TTC549 (cell line): ENCODE measurements around the gene ACSL3.

Experiments used
- FAIRE-seq: peaks from 2 replicates; lab custom pipeline; 2012; peaks lifted over from hg19 to GRCh38; lab: Jason Lieb, UNC

Gene ACSL3

DNA sequence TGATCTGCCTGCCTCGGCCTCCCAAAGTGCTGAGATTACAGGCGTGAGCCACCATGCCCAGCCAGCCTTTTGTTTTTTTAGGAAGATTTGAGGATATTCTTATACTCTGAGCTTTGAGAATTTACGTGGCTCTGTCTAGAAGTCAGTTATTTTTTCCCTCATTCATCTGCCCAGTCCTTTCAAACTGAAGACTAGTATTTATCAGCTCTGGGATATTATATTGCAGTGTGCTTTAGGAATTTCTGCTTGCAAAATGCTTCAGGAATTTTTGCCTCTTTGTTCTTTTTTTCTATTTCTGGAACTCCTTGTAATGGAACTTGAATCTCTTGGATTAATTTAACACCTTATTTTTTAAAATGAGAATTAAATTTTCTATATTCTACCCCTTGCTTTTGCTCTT, 22.6 kb downstream of the ACSL3 start:
- no peak for FAIRE-seq

DNA sequence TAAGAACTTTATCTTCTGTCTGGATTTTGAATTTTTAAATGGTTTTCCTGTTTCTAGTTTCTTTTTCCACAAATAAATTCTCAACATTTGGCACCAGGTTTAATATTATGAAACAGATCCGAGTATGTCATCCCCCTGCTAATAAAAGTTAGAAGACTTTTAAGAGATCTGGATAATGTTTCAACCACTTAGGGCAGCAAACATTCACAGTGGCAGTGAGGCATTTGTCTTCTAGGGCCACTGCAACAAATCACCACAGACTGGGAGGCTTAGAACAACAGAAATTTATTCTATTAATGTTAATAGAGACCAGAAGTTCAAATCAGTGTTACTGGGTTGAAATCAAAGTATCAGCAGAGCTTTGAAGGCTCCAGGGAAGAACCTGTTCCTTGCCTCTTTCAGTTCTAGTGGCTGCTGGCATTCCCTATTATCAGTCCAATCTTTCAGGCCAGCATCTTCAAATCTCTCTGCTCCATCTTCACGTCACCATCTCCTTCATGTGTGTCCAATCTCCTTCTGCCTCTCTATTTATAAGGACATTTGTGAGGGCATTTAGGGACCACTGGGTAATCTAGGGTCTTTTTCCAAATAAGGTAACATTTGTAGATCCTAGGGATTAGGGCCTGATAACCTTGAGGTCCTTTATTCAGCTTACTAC, 23.4 kb downstream of the ACSL3 start:
- FAIRE-seq: no peak

DNA sequence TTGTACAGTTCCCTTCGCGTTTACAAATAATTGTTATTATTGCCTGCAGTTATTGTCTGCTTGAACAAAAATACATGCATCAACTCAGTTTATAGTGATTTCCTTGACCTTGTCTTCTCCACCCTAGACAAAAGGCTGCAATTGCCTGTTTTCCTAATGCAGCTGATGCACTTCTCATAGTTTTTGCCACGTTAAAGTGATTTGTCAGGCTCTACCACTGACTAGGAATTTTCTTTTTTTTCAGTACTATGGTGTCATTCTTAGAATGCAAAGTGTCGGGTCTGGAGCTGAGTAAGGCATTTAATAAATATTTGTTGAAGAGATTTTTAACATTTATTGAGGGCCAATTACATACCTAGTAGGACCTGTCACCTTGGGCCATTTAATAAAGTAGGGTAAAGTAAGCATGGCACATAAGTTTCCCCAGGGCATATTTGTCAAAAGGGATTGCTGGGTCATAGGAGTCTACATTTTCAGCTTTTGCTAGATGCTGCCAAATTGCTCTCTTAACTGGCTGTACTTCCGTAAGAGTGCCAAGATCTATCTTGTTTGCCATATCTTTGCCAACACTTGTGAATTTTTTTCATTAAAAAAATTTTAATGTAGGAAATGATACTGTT, 24.1 kb downstream of the ACSL3 start:
- FAIRE-seq: no peak

DNA sequence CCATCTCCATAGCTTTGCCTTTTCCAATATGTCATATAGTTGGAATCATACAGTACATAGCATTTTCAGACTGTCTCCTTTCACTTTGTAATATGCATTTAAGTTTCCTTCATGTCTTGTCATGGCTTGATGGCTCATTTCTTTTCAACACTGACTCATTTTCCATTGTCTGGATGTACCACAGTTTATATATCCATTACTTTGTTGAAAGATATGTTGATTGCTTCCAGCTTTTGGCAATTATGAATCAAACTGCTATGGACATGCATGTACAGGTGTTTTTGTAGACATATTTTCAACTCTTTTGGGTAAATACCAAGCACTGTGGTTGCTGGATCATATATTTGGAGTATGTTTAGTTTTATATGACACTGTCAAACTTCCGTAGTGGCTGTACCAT, 26.3 kb downstream of the ACSL3 start:
- FAIRE-seq: no peak

DNA sequence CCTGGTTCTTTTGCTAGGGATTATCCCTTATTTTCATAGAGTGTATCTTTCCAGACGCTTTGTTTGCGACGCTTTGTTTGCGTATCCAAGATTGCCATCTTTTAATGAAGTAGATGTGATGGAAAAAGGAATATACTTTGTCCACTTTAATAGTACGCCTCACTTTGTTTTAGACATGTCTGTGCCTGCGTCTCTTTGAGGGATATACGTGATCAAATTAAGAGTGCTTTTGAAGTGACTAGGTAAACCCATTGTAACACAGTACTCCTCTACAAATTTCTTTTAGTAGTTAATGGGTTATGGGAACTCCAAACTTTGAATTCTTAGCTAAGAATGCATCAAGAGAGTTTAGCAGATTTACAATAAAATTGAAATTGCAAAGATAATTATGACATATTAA, 27.9 kb downstream of the ACSL3 start:
- FAIRE-seq: no peak

DNA sequence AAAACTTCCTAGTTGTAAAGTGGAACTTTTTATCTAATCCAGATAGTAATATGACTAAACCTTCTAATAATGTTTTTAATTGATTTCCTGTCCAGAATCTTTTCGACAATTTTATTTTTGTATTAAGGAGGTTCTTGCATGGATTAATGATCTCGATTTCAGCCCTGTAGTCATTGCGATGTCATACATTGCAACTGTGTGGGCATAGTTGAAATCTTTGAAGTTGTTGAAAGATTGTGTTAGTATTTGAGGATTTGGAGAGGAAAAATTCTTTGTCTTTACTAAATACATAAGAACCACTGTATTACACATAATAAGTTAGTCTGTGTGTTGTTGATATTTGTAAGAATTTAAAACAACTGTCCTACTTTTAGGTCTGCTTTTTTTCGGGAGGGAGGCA, 31.1 kb downstream of the ACSL3 start:
- FAIRE-seq: peak; percentile 40

DNA sequence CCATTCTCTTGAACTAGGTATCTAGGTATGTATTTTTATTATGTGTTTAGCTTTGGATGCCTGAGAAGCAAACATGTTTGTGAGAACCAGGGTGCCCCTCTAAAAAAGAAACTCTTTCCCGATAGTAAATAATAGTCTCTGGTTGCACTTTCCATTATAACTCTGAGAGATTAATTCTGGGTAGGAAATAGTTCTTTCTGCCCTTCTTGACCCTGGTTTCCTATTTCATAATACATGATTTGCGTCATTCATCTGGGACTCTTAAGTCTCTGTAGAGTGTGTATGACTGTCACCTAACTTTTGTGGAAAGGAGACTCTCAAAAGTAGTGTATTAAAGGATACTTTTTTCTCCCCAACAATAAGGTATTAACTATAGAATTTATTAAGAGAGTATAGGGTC, 31.5 kb downstream of the ACSL3 start:
- FAIRE-seq: no peak

DNA sequence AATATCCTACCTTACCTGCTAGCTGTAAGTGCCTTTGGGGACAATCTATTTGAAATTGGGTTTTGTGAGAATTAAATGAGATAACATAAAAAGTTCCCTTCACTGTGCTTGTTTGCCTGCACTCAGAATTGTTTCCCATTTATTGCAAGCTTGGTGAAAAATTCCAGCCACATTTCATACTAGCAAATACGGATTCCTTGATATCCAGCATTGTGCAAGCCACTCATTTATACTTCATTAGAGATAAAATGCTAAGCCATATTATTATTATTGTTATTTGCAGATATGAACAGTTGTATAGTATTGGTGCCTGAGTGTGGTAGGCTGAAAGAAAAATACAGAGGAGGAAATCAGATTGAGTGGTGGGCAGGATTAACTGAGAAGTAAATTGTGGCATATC, 31.9 kb downstream of the ACSL3 start:
- no peak for FAIRE-seq

DNA sequence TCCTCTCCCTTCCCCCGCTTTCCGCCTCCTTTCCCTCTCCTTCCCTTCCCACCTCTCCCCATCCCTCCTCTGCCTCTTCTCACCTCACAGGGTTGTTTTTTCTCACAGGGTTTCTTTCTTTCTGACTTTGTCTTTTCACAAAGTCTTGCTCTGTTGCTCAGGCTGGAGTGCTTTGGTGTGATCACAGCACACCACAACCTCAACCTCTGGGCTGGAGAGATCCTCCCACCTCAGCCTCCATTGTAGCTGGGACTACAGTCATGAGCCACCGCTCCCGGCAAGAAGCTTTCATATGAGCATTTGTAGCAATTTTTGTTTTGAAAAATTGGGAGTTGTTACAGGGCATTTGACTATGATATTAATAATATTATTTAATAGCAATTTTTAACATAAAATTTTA, 32.9 kb downstream of the ACSL3 start:
- no peak for FAIRE-seq

DNA sequence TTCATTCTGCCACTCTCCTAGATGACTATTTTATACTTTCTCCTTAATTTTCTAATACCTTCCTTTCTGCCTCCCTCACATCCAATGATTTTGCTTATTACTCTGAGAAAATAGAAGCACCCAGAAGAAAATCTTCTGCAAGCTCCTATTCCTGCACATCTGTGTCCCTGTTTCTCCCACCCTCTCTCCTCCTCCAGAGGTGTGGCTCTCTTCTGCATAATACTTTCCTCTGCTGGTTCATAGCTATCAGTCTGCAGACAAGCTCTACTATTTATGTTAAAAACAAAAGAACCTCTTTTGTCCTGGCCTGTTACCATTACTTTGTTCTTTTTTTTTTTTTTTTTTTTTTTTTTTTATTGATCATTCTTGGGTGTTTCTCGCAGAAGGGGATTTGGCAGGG, 34.3 kb downstream of the ACSL3 start:
- FAIRE-seq: no peak

DNA sequence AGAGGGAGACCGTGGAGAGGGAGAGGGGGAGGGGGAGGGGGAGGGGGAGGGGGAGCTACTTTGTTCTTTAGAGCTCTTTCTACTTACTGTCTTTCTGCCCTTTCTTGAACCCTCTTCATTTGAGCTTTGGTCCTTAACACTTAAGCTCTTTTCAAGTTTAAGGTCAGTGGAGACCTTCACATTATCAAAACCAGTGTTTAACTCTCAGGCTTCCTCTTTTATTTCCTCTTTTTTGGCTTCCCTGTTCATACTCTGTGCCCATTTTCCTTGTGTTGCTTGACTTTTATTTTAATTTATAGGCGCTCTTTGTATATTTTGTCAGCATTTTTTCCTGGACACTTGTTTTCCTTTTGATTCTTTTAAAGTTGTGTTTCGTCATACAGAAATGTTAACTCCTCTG, 37.1 kb downstream of the ACSL3 start:
- no peak for FAIRE-seq

DNA sequence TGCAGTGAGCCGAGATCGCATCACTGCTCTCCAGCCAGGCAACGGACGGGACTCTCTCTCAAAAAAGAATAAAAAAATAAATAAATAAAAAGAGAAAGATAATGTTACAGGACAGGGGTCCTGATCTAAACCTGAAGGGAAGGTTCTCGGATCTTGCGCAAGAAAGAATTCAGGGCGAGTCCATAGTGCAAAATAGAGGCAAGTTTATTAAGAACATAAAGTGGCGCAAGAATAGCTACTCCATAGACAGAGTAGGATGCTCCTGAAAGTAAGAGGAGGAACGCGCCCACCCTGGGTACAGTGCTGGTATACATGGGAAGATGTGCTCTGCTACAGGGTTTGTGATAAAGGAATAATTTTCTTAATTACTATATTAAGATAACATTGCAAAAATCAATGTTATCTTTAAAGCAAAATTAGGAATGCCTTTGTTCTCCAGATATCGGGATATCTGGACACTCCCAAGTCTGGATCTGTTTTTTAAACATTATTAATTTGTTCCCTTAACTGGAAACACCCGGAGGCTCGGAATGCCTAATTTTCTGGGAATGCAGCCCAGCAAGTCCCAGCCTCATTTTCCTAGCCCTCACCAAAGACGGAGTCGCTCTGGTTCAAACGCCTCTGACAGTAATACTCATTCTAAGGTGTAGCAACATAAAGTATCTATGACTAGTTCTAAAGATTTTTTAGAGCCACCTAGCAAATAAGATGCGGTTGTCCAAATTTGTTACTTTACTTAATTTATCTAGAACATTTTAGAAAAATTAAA, 38.8 kb downstream of the ACSL3 start:
- no peak for FAIRE-seq

DNA sequence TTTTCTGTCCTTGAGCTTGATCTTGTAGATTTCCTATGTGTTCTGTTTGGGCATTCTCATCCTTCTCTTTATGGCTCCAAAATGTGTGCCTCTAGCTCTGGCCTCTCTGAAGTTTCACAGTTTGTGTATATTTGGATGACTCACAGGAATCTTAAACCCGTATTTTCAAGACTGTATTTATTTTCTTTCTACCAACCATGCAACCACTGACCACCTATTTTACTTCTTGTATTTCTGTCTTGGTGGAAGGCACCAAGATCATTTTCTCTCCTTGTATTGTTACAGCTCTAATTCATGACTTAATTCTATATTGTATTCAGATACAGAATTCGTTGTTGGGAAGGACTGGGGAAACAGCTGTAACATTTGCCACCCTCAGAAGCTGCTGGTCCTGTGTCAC, 39.5 kb downstream of the ACSL3 start:
- no peak for FAIRE-seq

DNA sequence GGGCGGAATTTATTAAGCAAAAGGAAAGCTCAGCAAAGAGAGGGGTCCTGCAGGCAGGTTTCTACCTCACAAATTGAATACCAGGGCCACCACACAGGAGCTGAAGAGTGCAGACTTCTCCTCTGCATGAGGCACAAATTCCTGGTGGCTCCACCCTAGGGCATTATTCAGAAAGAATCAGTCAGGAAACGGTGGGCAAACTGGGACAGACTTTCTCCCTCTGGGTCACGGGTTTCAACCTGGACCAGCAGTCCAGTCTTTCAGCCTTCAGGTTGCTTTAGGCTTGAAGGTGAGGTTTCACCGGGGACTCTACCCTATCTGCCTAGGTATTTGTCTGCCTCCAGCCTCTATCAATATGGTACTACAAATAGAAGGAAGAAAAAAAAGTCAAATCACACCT, 41.8 kb downstream of the ACSL3 start:
- FAIRE-seq: no peak

DNA sequence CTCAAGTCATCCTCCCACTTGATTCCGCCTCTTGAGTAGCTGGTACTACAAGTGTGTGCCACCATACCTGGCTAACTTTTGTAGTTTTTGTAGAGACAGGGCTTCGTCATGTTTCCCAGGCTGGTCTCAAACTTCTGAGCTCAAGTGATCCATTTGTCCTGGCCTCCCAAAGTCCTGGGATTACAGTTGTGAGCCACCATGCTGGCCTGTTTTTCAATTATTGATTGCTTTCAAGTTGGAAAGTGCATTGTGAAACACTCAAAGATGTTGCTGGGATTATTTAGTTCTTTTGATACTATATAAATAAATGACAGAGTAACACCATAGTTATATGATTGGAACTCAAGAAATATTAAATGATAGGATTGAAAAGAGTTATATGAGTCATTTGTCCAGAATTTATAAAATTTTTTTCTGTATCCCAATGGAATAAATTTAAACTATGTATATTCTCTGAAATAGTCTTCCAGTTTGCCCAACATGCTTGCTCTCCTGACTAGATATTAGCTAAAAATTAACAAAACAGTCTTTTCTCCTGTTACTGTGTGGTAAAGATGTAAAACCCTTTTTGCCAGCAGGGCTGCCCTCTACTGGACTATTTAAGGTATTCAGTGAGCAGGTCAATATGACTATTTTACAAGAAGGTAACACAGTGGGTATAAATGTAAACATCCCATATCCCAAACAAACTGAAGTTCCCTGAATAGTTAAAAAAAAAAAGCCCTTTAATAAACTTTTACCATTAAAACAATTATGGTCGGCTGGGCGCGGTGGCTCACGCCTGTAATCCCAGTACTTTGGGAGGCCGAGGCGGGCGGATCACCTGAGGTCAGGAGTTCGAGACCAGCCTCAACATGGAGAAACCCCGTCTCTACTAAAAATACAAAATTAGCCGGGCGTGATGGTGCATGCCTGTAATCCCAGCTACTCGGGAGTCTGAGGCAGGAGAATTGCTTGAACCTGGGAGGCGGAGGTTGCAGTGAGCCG, 42.7 kb downstream of the ACSL3 start:
- peak; percentile 86 for FAIRE-seq

DNA sequence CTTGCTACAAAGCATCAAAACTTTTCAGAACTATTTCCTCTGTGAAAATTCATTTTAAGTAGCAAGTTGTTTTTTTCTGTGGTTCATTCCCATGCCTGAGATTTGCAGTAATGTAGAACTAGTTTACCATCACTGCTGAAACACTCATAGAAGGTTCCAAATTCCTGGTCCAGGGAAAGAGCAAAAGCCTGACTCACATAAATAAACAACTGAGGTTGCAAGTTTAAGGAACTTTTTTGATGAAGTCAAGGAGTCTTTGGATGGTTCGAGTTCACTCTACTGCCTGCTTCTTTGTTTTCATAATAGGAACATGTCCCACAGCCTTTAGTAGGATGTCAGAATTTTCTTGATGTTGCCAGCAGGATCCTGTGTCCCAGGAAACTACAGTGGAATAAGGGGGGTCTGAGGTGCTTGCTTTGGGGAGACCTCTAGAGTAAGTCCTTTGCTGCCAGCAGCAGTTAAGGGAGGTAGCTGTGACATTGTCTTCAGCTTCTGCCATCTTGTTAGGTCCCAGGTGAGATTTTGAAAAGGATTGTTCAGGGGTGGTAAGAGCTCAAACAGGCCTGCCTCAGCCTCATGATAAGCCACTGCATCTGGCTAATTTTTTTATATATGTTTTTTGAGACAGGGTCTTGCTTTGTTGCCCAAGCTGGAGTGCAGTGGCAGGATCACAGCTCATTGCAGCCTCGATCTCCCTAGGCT, 43.9 kb downstream of the ACSL3 start:
- no peak for FAIRE-seq

DNA sequence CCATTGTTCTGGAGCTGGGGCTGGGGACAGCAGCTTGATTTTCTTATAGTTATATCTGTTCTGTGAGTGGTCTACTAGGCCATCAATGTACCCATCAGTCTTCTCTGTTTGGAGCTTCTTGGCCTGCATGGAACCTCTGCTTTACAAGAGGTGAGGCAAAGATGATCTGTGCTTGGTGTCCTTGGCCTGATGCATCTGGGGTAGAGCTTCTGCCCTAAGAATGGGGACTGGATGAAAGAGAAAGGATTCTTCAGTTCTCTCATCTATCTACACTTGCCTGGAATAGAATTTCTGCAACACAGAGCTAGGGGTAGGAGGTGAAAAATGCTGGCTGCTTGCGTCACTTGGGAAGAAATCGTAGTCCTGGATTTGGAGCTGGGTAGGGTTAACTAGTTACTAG, 46.2 kb downstream of the ACSL3 start:
- FAIRE-seq: no peak

DNA sequence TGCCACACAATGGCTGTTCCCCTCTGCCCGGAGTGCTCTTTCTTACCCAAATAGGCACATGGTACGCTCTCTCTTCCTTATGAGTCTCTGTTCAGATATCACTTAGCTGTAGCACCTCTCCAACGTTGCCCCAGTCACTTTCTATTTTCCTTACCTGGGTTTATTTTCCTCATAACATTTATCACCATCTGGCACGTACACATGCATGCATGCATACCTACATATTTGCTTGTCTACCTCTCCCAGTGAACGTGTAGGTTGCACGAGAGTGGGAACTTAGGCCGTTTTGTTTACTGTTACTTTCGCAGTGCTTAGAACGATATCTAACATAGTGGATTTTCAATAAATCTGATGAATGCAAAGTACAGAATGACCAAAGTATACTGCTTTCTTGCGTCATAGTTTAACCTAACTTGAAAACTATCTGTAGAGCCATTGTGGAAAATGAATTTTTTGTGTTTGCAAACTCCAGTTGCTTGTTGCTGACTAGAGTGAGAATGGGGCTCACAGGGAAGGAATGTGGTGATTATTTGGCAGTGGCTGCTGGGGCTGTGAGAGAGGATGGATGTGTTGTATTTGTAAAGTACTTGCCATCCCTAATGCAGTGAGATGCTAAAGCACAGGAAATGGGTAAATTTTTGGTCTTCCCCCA, 47.1 kb downstream of the ACSL3 start:
- no peak for FAIRE-seq

DNA sequence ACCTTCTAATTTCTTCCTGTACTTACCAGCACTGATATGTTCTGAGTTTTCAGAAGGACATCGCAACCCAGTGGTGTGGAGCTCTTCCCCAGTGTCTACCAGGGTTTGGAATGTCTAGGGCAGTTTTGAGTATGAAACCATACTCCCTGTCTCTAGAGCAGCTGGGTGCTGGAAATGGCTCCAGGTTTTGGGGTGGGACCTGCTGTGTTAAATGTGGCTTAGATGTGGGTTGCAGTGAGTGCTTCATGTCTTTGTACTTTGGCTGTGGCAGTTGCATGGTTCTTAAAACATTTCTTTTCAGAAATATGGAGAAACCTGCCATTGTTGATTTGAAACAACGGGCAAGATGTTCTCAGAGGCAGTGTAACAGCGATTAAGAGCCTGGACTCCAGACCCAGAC, 48.5 kb downstream of the ACSL3 start:
- no peak for FAIRE-seq

DNA sequence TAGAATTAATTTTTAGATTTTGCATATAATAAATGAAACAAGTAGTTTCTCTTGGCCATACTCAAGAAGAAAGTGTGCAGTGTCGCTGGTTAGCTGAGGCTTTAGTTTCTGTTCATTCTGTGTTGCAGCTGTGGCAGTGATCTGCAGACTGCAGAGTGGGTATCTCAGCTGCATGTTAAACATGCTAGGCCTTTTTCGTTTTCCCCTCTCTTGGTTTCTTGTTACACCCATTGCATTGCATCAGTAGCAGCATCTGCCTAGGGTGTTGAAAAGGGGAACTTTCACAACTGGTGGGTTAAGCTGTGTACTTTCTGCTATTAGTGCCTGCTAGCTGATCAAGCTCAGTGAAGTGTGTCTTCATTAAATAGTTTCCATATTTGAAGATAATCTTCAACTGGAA, 51.3 kb downstream of the ACSL3 start:
- no peak for FAIRE-seq

DNA sequence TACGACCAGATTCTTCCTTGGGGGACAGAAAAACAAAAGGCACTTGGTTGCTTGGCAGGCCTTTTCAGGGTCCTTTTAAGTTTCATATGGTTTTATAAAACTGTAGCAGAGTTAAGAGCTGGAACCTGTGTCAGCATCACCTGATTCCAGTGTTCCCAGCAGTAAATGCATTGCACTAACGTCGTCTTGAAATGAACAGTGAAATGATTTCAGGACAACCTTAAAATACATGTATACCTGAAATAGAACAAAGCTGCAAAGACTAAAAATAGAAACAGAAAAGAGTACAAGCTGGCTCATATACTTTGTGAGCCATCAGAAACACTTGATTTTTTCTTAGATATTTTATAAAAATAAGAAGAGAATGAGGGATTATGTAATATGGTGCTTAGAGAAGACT, 51.9 kb downstream of the ACSL3 start:
- FAIRE-seq: no peak
